Sigmoid colon (tissue), 7 donors: ENCODE measurements around the gene CCDC116. TPM values are rescaled to one million over a fixed set of nuclear protein-coding genes. Genes with fewer than 3 reads are reported as not detected.

ENCODE experiments used
- DNase-seq: peaks from one replicate; pipeline ENCODE4 v3.0.0-alpha.2; 2019
- H3K27ac ChIP-seq, 4 donors: fragments of 200-600 bp; sonication (generic); one replicate each; pipeline ENCODE4 v1.5.1; 2016 to 2019; ENCODE audit warnings: mild to moderate bottlenecking in 1 of 4
- H3K27me3 ChIP-seq, 3 donors: fragments of 200-600 bp; sonication (generic); one replicate each; pipeline ENCODE4 v1.5.1; 2019; ENCODE audit warnings: mild to moderate bottlenecking in 1 of 3
- H3K36me3 ChIP-seq, 4 donors: fragments of 200-600 bp; sonication (generic); one replicate each; pipeline ENCODE4 v1.5.1; 2016 to 2019
- H3K4me1 ChIP-seq, 4 donors: fragments of 200-600 bp; sonication (generic); one replicate each; pipeline ENCODE4 v1.5.1; 2017 to 2019
- H3K4me3 ChIP-seq, 4 donors: fragments of 200-600 bp; sonication (generic); one replicate each; pipeline ENCODE4 v1.5.1; 2017 to 2019; ENCODE audit warnings: mild to moderate bottlenecking in 2 of 4, moderate library complexity in 1 of 4
- H3K9me3 ChIP-seq, 4 donors: fragments of 200-600 bp in 3 of 4; sonication (generic) in 3 of 4; one replicate each; pipeline versions ENCODE4 v1.5.1 to v1.6.1; 2013 to 2019
- EP300 ChIP-seq, 4 donors: sonication (generic); formaldehyde crosslinking; IDR thresholded peaks; one replicate each; pipeline ENCODE4 v1.6.1; 2017; ENCODE audit warnings: antibody characterized with exemption in 4 of 4
- POLR2A ChIP-seq, 2 donors: fragments of 450-650 bp; IDR thresholded peaks; one replicate each; pipeline ENCODE4 v1.6.1; 2016; ENCODE audit warnings: antibody characterized with exemption in 2 of 2, mild to moderate bottlenecking in 2 of 2, moderate library complexity in 2 of 2
- POLR2AphosphoS5 ChIP-seq, 4 donors: sonication (generic); formaldehyde crosslinking; IDR thresholded peaks; one replicate each; pipeline ENCODE4 v1.6.1; 2017; ENCODE audit warnings: antibody characterized with exemption in 4 of 4
- WGBS, 2 donors: extraction: QIAGEN DNeasy Blood & Tissue Kit; methylation state at CpG; one replicate each; pipeline ENCODE4 v1.1.7; 2013; 5-methylcytosine and 5-hydroxymethylcytosine counted together
- intact Hi-C: fragments of 100-400 bp; cut with DNase I; formaldehyde crosslinking; loops from one replicate; pipeline ENCODE4 v1.15.1; 2023
- polyA plus RNA-seq, 3 donors: library from polyadenylated mRNA; stranded (reverse); fragments of 200-250 nt; gene quantifications; one replicate each; pipeline ENCODE4 v1.2.3, GENCODE V29; 2013
- total RNA-seq, 4 donors: library from RNA; depleted of rRNA; stranded (reverse); fragments of >200 nt; gene quantifications; one replicate each; pipeline ENCODE4 v1.1.0, GENCODE V29; 2016
- TF ChIP-seq, protein P1 (sequence below), 4 experiments: fragments of 450-650 bp in 3 of 4; fragments of 200-600 bp in 1 of 4; IDR thresholded peaks; one replicate each; pipeline ENCODE4 v1.5.1; 2016 to 2019; ENCODE audit warnings: antibody characterized with exemption in 4 of 4, mild to moderate bottlenecking in 3 of 4, moderate library complexity in 2 of 4
- donor health status: healthy with polysubstance abuse.
- donor health status: Bipolar disorder and iron deficiency.
- donor health status: healthy.

Gene CCDC116
- total and polyA plus RNA-seq, 7 donors: 0.33 to 2.5 (median 0.41) TPM; not detected in 2

DNA sequence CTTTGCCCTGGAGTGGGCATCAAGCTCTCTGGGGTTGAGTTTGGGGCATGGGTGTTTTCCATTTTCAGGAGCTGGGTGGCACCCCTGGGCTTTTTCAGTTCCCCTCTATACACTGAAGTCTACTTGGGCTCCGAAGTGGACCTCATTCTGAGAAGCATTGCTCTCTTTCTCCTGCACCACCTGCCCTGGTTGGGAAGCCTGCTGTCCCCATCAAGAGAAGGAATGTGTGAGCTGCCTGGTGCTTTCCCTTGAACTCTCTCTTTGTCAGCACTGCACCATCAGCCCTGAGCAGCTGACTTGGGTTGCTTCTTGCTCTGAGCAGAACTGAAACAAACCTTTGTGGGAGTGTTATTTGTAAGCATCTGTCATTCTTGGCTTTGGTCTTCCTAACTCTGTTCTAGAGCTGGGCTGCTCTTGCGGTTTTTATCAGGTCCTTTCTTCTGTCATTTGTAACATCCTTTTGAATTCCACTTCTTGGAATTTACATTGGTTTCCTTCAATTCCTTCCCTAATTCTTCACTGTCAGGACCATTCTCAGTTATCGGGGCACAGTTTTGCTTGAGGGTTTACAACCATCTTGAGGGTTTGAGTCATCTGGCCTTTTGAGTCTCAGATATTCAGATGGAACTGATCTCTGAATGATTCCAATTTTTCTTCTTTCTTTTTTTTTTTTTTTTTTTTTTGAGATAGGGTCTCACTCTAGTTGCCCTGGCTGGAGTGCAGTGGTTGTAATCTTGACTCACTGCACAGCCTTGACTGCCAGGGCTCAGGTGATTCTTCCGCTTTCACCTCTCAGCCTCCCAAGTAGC lies 44.6 kb upstream of the CCDC116 start:
- H3K27ac ChIP-seq: peak overlapping the region in 1 of 4 donors; percentile 34
- no peaks in the 10 kb centered on the region for H3K27me3 ChIP-seq
- no peak for DNase-seq
- H3K4me3 ChIP-seq: no peak overlapping the region
- H3K36me3 ChIP-seq: peaks cover 0 to 6% (median 3%) of the 10 kb centered on the region in 4 donors
- TF ChIP-seq POLR2AphosphoS5 (IDR thresholded peaks at IDR 0.05) (no peak), POLR2A (IDR thresholded peaks at IDR 0.05) (no peak), EP300 (IDR thresholded peaks at IDR 0.05) (no peak)
- H3K4me1 ChIP-seq: peaks cover 0 to 57% (median 44%) of the 10 kb centered on the region in 4 donors
- WGBS, 2 donors: 62 to 82% methylated on average over 4 of the region's 4 CpGs
- H3K9me3 ChIP-seq: no peaks in the 10 kb centered on the region
- intact Hi-C loops: no loop called here

DNA sequence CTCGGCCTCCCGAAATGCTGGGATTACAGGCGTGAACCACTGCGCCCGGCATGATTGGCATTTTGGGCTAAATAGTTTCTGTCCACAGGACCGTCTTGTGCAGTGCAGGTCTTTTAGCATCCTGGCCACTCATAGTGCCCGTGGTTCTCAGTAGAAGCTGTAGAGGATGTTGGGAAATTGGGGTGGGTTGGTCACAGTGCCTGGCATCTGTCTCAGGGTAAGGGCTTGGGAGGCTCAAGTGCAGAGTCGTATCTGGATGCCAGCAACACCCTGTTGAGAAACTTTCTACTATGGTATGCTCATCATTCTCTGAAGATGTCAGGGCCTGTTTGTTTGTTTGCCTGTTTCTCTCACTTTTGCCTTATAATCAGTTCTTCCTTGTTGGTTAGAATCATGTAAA lies 43.2 kb upstream of the CCDC116 start:
- Histone ChIP-seq H3K27me3 (no peaks in the 10 kb centered on the region), H3K4me3 (no peak overlapping the region), H3K9me3 (no peaks in the 10 kb centered on the region), H3K36me3 (peaks cover 5 to 20% (median 17%) of the 10 kb centered on the region in 4 donors), H3K4me1 (peaks cover 0 to 57% (median 43%) of the 10 kb centered on the region in 4 donors), H3K27ac (no peak overlapping the region)
- TF ChIP-seq POLR2AphosphoS5 (IDR thresholded peaks at IDR 0.05): no peak
- TF ChIP-seq EP300 (IDR thresholded peaks at IDR 0.05): no peak
- no peak for TF ChIP-seq POLR2A (IDR thresholded peaks at IDR 0.05)
- TF ChIP-seq, protein P1, sequence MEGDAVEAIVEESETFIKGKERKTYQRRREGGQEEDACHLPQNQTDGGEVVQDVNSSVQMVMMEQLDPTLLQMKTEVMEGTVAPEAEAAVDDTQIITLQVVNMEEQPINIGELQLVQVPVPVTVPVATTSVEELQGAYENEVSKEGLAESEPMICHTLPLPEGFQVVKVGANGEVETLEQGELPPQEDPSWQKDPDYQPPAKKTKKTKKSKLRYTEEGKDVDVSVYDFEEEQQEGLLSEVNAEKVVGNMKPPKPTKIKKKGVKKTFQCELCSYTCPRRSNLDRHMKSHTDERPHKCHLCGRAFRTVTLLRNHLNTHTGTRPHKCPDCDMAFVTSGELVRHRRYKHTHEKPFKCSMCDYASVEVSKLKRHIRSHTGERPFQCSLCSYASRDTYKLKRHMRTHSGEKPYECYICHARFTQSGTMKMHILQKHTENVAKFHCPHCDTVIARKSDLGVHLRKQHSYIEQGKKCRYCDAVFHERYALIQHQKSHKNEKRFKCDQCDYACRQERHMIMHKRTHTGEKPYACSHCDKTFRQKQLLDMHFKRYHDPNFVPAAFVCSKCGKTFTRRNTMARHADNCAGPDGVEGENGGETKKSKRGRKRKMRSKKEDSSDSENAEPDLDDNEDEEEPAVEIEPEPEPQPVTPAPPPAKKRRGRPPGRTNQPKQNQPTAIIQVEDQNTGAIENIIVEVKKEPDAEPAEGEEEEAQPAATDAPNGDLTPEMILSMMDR (IDR thresholded peaks at IDR 0.05): no peak
- DNase-seq: no peak
- WGBS, 2 donors: 92 to 94% methylated on average over 8 of the region's 8 CpGs
- intact Hi-C loops: no loop called here

DNA sequence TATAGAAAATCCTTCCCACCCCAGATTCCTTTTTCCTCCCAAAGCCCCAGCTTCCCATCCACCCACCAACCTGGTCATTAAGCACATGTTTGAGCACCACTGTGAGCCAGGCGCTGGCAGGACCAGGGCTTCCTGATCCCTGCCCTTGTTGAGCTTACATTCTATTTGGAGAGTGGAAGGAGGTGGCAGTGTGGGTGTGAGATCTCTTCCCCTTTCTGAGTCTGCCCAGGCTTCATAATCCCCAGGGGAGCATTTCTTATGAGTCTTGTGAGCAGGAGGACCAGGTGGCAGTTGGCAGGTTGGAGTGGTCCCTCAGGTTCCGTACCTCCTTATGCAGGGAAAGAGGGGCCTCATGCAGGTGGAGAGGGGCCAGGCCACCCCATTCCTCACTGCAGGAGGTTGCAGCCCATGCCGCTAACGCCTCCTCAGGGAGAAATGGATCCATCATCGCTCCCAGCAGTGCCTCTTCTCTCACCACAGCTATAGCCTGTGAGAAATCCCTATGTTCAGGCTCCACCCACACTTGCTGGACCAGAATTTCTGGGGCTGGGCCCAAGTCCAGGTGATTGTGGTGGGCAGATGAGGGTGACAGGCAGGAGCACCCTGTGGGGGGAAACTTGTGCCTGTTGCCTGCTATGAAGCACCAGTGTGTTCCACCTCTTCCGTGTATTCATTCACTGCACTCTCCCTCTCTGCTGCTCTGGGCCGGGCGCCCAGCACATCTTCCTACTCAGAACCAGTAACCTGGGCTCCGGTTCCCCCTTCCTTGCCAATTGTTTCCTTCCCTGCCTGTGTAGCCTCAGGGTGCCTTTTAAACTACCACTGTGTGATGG lies 41.5 kb upstream of the CCDC116 start:
- TF ChIP-seq POLR2A (IDR thresholded peaks at IDR 0.05) (no peak), POLR2AphosphoS5 (IDR thresholded peaks at IDR 0.05) (no peak), EP300 (IDR thresholded peaks at IDR 0.05) (no peak)
- TF ChIP-seq, protein P1 (IDR thresholded peaks at IDR 0.05): no peak

DNA sequence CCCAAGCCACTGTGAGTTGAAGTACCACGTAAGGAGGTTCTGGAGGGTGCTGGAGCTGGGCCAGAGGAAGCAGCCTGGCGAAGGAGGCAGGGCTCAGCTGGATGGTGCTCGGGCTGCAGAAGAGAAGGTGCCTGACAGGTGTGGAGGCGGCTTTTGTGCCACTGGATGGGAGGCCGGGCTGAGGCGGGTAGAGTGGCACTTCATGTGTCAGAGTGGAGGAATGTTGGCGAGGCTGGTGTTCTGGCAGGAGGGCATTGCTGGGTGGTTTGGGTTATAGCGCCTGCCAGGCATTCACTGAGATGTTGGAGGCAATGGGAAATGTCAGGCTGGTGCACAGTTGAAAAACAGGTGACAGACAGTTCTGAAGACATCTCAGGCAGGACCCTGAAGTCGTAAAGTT lies 40.9 kb upstream of the CCDC116 start:
- H3K4me3 ChIP-seq: no peak overlapping the region
- intact Hi-C loops: no loop called here
- H3K36me3 ChIP-seq: peaks cover 5 to 43% (median 18%) of the 10 kb centered on the region in 4 donors
- WGBS, 2 donors: 74 to 81% methylated on average over 9 of the region's 9 CpGs
- no peaks in the 10 kb centered on the region for H3K9me3 ChIP-seq
- no peak for DNase-seq
- H3K27ac ChIP-seq: no peak overlapping the region
- H3K4me1 ChIP-seq: peaks cover 0 to 65% (median 44%) of the 10 kb centered on the region in 4 donors
- H3K27me3 ChIP-seq: no peaks in the 10 kb centered on the region
- TF ChIP-seq POLR2A (IDR thresholded peaks at IDR 0.05) (no peak), EP300 (IDR thresholded peaks at IDR 0.05) (no peak), POLR2AphosphoS5 (IDR thresholded peaks at IDR 0.05) (no peak)
- TF ChIP-seq, protein P1 (IDR thresholded peaks at IDR 0.05): no peak

More for the DNA sequence above, 41.5 kb upstream of the CCDC116 start:
- Histone ChIP-seq H3K36me3 (peaks cover 5 to 37% (median 18%) of the 10 kb centered on the region in 4 donors), H3K4me1 (peaks cover 0 to 65% (median 44%) of the 10 kb centered on the region in 4 donors), H3K4me3 (no peak overlapping the region), H3K27ac (no peak overlapping the region), H3K27me3 (no peaks in the 10 kb centered on the region), H3K9me3 (no peaks in the 10 kb centered on the region)
- 88 to 89% methylated on average over 9 of the region's 9 CpGs for WGBS, 2 donors
- no peak for DNase-seq
- intact Hi-C loops: no loop called here

DNA sequence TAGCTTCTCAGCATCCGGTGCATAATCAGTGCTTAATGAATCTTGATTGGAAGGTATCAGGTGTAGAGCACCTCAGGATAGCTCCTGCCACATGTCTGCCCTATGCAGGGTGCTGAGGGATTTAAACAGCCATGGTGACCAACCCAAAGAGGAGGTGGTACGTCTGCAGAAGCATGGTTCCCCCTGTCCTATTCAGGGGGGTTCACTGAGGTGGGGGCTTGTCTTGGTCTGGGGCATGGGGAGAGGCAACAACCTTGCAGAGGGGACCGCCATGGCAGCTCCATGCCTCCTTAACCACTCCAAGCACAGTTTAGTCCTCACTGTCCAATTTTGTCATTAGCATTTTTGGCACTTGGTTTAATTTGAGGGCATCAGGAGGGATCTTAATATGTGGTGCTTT lies 40.1 kb upstream of the CCDC116 start:
- 90 to 91% methylated on average over 3 of the region's 3 CpGs for WGBS, 2 donors
- H3K36me3 ChIP-seq: peaks cover 5 to 51% (median 18%) of the 10 kb centered on the region in 4 donors
- TF ChIP-seq POLR2A (IDR thresholded peaks at IDR 0.05) (no peak), EP300 (IDR thresholded peaks at IDR 0.05) (no peak)
- TF ChIP-seq, protein P1 (IDR thresholded peaks at IDR 0.05): no peak

More for the DNA sequence above, 40.1 kb upstream of the CCDC116 start:
- no peaks in the 10 kb centered on the region for H3K9me3 ChIP-seq
- H3K4me3 ChIP-seq: no peak overlapping the region
- no peak for DNase-seq
- peaks cover 0 to 61% (median 41%) of the 10 kb centered on the region in 4 donors for H3K4me1 ChIP-seq
- intact Hi-C loops: no loop called here
- no peak overlapping the region for H3K27ac ChIP-seq
- H3K27me3 ChIP-seq: no peaks in the 10 kb centered on the region
